ENCODE measurements around the gene PAXIP1. TPM values are rescaled to one million over a fixed set of nuclear protein-coding genes. Genes with fewer than 3 reads are reported as not detected.

The PAXIP1 gene
- total and polyA plus RNA-seq, 2 experiments from 2014 or later, result 12.5 to 36.9 TPM

GRCh38 chr7:154919344-154920225 is 83.3 kb downstream of the PAXIP1 start:
- TF ChIP-seq EZH2 (IDR thresholded peaks at IDR 0.05; ENCODE audit: low read depth, unreplicated experiment), result no peak
- TF ChIP-seq, protein P1, sequence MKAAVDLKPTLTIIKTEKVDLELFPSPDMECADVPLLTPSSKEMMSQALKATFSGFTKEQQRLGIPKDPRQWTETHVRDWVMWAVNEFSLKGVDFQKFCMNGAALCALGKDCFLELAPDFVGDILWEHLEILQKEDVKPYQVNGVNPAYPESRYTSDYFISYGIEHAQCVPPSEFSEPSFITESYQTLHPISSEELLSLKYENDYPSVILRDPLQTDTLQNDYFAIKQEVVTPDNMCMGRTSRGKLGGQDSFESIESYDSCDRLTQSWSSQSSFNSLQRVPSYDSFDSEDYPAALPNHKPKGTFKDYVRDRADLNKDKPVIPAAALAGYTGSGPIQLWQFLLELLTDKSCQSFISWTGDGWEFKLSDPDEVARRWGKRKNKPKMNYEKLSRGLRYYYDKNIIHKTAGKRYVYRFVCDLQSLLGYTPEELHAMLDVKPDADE (IDR thresholded peaks at IDR 0.05), result no peak
- TF ChIP-seq JUNB (IDR thresholded peaks at IDR 0.05; ENCODE audit: unreplicated experiment), result no peak
- no peak for TF ChIP-seq NANOG (IDR thresholded peaks at IDR 0.05; ENCODE audit: borderline replicate concordance)
- TF ChIP-seq CTCF (conservative IDR thresholded peaks at IDR 0.05; ENCODE audit: low read depth in 2 of 2), result no peak
- Mint-ChIP-seq H3K4me3 (no peak overlapping the region), H3K27ac (no peak overlapping the region), H3K4me1 (0 out of 3 replicates have a peak, but pooled peaks cover 2% of the 10 kb centered on the region), H3K9me3 (peaks cover 4% of the 10 kb centered on the region; the same call in 2 of the 3 replicates), H3K36me3 (ENCODE audit: low read depth) (no peaks in the 10 kb centered on the region), H3K27me3 (ENCODE audit: insufficient read depth, low read depth, poor library complexity) (peaks cover 6% of the 10 kb centered on the region)
- Histone ChIP-seq H3K4me3 (no peak overlapping the region), H3K79me2 (replicated peaks; ENCODE audit: insufficient read depth) (no peaks in the 10 kb centered on the region), H3K9me2 (ENCODE audit: insufficient read depth) (no peaks in the 10 kb centered on the region; the same call in 1 of the 2 replicates), H2AFZ (no peak overlapping the region), H4K20me1 (replicated peaks; ENCODE audit: insufficient read depth) (no peaks in the 10 kb centered on the region), H3F3A (replicated peaks; ENCODE audit: low read depth) (no peaks in the 10 kb centered on the region), H3K4me2 (no peak overlapping the region), H3K4me1 (ENCODE audit: insufficient read depth) (no peaks in the 10 kb centered on the region), H3K36me3 (ENCODE audit: insufficient read depth) (no peaks in the 10 kb centered on the region), H3K27me3 (ENCODE audit: insufficient read depth) (peaks cover 6% of the 10 kb centered on the region; the same call in 1 of the 2 replicates), H3K27ac (ENCODE audit: low read depth) (no peak overlapping the region)
- DNase-seq (ENCODE audit: low spot score) (no peak), ATAC-seq (no peak)

- H3K4me1 Mint-ChIP-seq, result peaks cover 5% of the 10 kb centered on the region; the same call in 2 of the 3 replicates
- H3K9me3 Mint-ChIP-seq, result peaks cover 4% of the 10 kb centered on the region
- Histone ChIP-seq H3K4me1 (ENCODE audit: insufficient read depth) (peaks cover 2% of the 10 kb centered on the region; the same call in 1 of the 2 replicates), H3K27ac (ENCODE audit: low read depth) (no peak overlapping the region), H3K4me2 (no peak overlapping the region), H3K27me3 (ENCODE audit: insufficient read depth) (peaks cover 14% of the 10 kb centered on the region; the same call in 1 of the 2 replicates), H3K79me2 (replicated peaks; ENCODE audit: insufficient read depth) (no peaks in the 10 kb centered on the region), H3K36me3 (ENCODE audit: insufficient read depth) (no peaks in the 10 kb centered on the region), H2AFZ (no peak overlapping the region), H3K4me3 (no peak overlapping the region), H3F3A (replicated peaks; ENCODE audit: low read depth) (no peaks in the 10 kb centered on the region), H3K9me2 (ENCODE audit: insufficient read depth) (no peaks in the 10 kb centered on the region; the same call in 1 of the 2 replicates), H4K20me1 (replicated peaks; ENCODE audit: insufficient read depth) (no peaks in the 10 kb centered on the region)
- no peak for ATAC-seq
- H3K27ac Mint-ChIP-seq, result no peak overlapping the region
- DNase-seq (ENCODE audit: low spot score), result no peak
- H3K27me3 Mint-ChIP-seq (ENCODE audit: insufficient read depth, low read depth, poor library complexity), result peaks cover 8% of the 10 kb centered on the region
- no peaks in the 10 kb centered on the region for H3K36me3 Mint-ChIP-seq (ENCODE audit: low read depth)
- no peak overlapping the region for H3K4me3 Mint-ChIP-seq
- TF ChIP-seq POLR2AphosphoS5 (IDR thresholded peaks at IDR 0.05; ENCODE audit: low read depth) (no peak), STAT1 (IDR thresholded peaks at IDR 0.05; ENCODE audit: unreplicated experiment) (no peak), NANOG (IDR thresholded peaks at IDR 0.05; ENCODE audit: borderline replicate concordance) (no peak), EZH2phosphoT487 (IDR thresholded peaks at IDR 0.05; ENCODE audit: unreplicated experiment) (no peak), JUNB (IDR thresholded peaks at IDR 0.05; ENCODE audit: unreplicated experiment) (no peak), EZH2 (IDR thresholded peaks at IDR 0.05; ENCODE audit: low read depth, unreplicated experiment) (no peak)
- TF ChIP-seq, protein P1 (IDR thresholded peaks at IDR 0.05), result no peak
- TF ChIP-seq, protein P2, sequence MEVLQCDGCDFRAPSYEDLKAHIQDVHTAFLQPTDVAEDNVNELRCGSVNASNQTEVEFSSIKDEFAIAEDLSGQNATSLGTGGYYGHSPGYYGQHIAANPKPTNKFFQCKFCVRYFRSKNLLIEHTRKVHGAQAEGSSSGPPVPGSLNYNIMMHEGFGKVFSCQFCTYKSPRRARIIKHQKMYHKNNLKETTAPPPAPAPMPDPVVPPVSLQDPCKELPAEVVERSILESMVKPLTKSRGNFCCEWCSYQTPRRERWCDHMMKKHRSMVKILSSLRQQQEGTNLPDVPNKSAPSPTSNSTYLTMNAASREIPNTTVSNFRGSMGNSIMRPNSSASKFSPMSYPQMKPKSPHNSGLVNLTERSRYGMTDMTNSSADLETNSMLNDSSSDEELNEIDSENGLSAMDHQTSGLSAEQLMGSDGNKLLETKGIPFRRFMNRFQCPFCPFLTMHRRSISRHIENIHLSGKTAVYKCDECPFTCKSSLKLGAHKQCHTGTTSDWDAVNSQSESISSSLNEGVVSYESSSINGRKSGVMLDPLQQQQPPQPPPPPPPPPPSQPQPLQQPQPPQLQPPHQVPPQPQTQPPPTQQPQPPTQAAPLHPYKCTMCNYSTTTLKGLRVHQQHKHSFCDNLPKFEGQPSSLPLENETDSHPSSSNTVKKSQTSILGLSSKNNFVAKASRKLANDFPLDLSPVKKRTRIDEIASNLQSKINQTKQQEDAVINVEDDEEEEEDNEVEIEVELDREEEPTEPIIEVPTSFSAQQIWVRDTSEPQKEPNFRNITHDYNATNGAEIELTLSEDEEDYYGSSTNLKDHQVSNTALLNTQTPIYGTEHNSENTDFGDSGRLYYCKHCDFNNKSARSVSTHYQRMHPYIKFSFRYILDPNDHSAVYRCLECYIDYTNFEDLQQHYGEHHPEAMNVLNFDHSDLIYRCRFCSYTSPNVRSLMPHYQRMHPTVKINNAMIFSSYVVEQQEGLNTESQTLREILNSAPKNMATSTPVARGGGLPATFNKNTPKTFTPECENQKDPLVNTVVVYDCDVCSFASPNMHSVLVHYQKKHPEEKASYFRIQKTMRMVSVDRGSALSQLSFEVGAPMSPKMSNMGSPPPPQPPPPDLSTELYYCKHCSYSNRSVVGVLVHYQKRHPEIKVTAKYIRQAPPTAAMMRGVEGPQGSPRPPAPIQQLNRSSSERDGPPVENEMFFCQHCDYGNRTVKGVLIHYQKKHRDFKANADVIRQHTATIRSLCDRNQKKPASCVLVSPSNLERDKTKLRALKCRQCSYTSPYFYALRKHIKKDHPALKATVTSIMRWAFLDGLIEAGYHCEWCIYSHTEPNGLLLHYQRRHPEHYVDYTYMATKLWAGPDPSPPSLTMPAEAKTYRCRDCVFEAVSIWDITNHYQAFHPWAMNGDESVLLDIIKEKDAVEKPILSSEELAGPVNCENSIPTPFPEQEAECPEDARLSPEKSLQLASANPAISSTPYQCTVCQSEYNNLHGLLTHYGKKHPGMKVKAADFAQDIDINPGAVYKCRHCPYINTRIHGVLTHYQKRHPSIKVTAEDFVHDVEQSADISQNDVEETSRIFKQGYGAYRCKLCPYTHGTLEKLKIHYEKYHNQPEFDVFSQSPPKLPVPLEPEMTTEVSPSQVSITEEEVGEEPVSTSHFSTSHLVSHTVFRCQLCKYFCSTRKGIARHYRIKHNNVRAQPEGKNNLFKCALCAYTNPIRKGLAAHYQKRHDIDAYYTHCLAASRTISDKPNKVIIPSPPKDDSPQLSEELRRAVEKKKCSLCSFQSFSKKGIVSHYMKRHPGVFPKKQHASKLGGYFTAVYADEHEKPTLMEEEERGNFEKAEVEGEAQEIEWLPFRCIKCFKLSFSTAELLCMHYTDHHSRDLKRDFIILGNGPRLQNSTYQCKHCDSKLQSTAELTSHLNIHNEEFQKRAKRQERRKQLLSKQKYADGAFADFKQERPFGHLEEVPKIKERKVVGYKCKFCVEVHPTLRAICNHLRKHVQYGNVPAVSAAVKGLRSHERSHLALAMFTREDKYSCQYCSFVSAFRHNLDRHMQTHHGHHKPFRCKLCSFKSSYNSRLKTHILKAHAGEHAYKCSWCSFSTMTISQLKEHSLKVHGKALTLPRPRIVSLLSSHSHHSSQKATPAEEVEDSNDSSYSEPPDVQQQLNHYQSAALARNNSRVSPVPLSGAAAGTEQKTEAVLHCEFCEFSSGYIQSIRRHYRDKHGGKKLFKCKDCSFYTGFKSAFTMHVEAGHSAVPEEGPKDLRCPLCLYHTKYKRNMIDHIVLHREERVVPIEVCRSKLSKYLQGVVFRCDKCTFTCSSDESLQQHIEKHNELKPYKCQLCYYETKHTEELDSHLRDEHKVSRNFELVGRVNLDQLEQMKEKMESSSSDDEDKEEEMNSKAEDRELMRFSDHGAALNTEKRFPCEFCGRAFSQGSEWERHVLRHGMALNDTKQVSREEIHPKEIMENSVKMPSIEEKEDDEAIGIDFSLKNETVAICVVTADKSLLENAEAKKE (CRISPR knock-in tag; IDR thresholded peaks at IDR 0.05), result no peak
These were observed 84.2 kb downstream of the PAXIP1 start for GRCh38 chr7:154918741-154919140.

Data from GM23338 (cell line).